HEK293 (cell line): ENCODE results near the gene BTBD19.
A peak's percentile ranks its signal among the peaks of the same experiment; 100 is the strongest.

ENCODE experiments used
- CTCF ChIP-seq: fragments of 450-650 bp; formaldehyde crosslinking; IDR thresholded peaks from 2 replicates; pipeline ENCODE4 v1.5.1; 2016; ENCODE audit warnings: missing biosample characterization, missing genetic modification characterization
- GLIS2 ChIP-seq: fragments of 450-650 bp; formaldehyde crosslinking; IDR thresholded peaks from 2 replicates; pipeline ENCODE4 v1.5.1; 2016; ENCODE audit warnings: missing biosample characterization, missing genetic modification characterization
- IKZF3 ChIP-seq: fragments of 450-650 bp; IDR thresholded peaks from 2 replicates; pipeline ENCODE4 v1.5.0; 2018; ENCODE audit warnings: missing biosample characterization, mild to moderate bottlenecking, missing genetic modification characterization, moderate library complexity
- KLF10 ChIP-seq: fragments of 450-650 bp; IDR thresholded peaks from 2 replicates; pipeline ENCODE4 v1.5.1; 2018; ENCODE audit warnings: missing biosample characterization, mild to moderate bottlenecking, missing genetic modification characterization
- PRDM10 ChIP-seq: fragments of 450-650 bp; formaldehyde crosslinking; IDR thresholded peaks from 2 replicates; pipeline ENCODE4 v1.5.1; 2016; ENCODE audit warnings: missing biosample characterization, missing genetic modification characterization
- SP7 ChIP-seq: fragments of 450-650 bp; formaldehyde crosslinking; IDR thresholded peaks from 2 replicates; pipeline ENCODE4 v1.5.1; 2016; ENCODE audit warnings: missing biosample characterization, missing genetic modification characterization
- ZBTB26 ChIP-seq: fragments of 450-650 bp; formaldehyde crosslinking; optimal IDR thresholded peaks from 2 replicates; pipeline ENCODE3; 2016; ENCODE audit warnings: missing biosample characterization, mild to moderate bottlenecking, missing genetic modification characterization
- ZEB2 ChIP-seq: fragments of 450-650 bp; formaldehyde crosslinking; IDR thresholded peaks from 2 replicates; pipeline ENCODE4 v1.5.1; 2016; ENCODE audit warnings: missing biosample characterization, missing genetic modification characterization
- ZNF133 ChIP-seq: fragments of 450-650 bp; formaldehyde crosslinking; IDR thresholded peaks from 2 replicates; pipeline ENCODE4 v1.5.1; 2016; ENCODE audit warnings: missing biosample characterization, missing genetic modification characterization
- ZNF175 ChIP-seq: fragments of 450-650 bp; formaldehyde crosslinking; IDR thresholded peaks from 2 replicates; pipeline ENCODE4 v1.5.1; 2016; ENCODE audit warnings: missing biosample characterization, missing genetic modification characterization
- ZNF239 ChIP-seq: fragments of 450-650 bp; formaldehyde crosslinking; IDR thresholded peaks from 2 replicates; pipeline ENCODE4 v1.5.1; 2016; ENCODE audit warnings: missing biosample characterization, missing genetic modification characterization
- ZNF335 ChIP-seq: fragments of 450-650 bp; formaldehyde crosslinking; conservative IDR thresholded peaks from 2 replicates; pipeline ENCODE4 v1.5.1; 2016; ENCODE audit warnings: missing biosample characterization, missing genetic modification characterization
- ZNF362 ChIP-seq: fragments of 450-650 bp; formaldehyde crosslinking; IDR thresholded peaks from 2 replicates; pipeline ENCODE4 v1.5.1; 2016; ENCODE audit warnings: missing biosample characterization, missing genetic modification characterization
- ZNF398 ChIP-seq: fragments of 450-650 bp; formaldehyde crosslinking; IDR thresholded peaks from 2 replicates; pipeline ENCODE4 v1.5.1; 2017; ENCODE audit warnings: missing biosample characterization, missing genetic modification characterization
- ZNF473 ChIP-seq: fragments of 450-650 bp; formaldehyde crosslinking; IDR thresholded peaks from 2 replicates; pipeline ENCODE4 v1.5.1; 2017; ENCODE audit warnings: missing biosample characterization, missing genetic modification characterization
- ZNF48 ChIP-seq: fragments of 450-650 bp; formaldehyde crosslinking; IDR thresholded peaks from 2 replicates; pipeline ENCODE4 v1.5.1; 2016; ENCODE audit warnings: missing biosample characterization, missing genetic modification characterization
- ZNF501 ChIP-seq: fragments of 450-650 bp; formaldehyde crosslinking; IDR thresholded peaks from 2 replicates; pipeline ENCODE4 v1.5.1; 2016; ENCODE audit warnings: missing biosample characterization, missing genetic modification characterization
- ZNF518A ChIP-seq: fragments of 450-650 bp; formaldehyde crosslinking; conservative IDR thresholded peaks from 2 replicates; pipeline ENCODE4 v1.5.1; 2016; ENCODE audit warnings: low read depth, missing biosample characterization, missing genetic modification characterization
- ZNF830 ChIP-seq: fragments of 450-650 bp; IDR thresholded peaks from 2 replicates; pipeline ENCODE4 v1.5.0; 2018; ENCODE audit warnings: missing biosample characterization, missing genetic modification characterization, low read depth, mild to moderate bottlenecking, moderate library complexity
- ZNF837 ChIP-seq: fragments of 450-650 bp; formaldehyde crosslinking; IDR thresholded peaks from 2 replicates; pipeline ENCODE4 v1.5.1; 2016; ENCODE audit warnings: missing biosample characterization, missing genetic modification characterization
- ZNF843 ChIP-seq: fragments of 450-650 bp; formaldehyde crosslinking; IDR thresholded peaks from 2 replicates; pipeline ENCODE4 v1.5.1; 2016; ENCODE audit warnings: missing biosample characterization, missing genetic modification characterization
- ZSCAN4 ChIP-seq: fragments of 450-650 bp; formaldehyde crosslinking; IDR thresholded peaks from 2 replicates; pipeline ENCODE4 v1.5.1; 2017; ENCODE audit warnings: missing biosample characterization, missing genetic modification characterization
- ZXDB ChIP-seq: fragments of 450-650 bp; formaldehyde crosslinking; IDR thresholded peaks from 2 replicates; pipeline ENCODE4 v1.5.1; 2016; ENCODE audit warnings: missing biosample characterization, missing genetic modification characterization

The BTBD19 gene

GRCh38 chr1:44786138-44786840, 22.0 kb upstream of the BTBD19 start (continued):
- TF ChIP-seq PRDM10 (tag by site-specific recombination) (peak; percentile 89), ZNF501 (peak; percentile 97), ZEB2 (tag by site-specific recombination) (peak; percentile 97), IKZF3 (peak; percentile 97), ZNF518A (tag by site-specific recombination) (no peak), ZBTB26 (tag by site-specific recombination) (peak; percentile 97), ZNF837 (tag by site-specific recombination) (no peak), ZNF48 (no peak), ZNF239 (tag by site-specific recombination) (no peak), ZNF473 (tag by site-specific recombination) (no peak), SP7 (tag by site-specific recombination) (peak; percentile 78), GLIS2 (peak; percentile 96), ZNF133 (no peak), ZNF830 (tag by site-specific recombination) (no peak), ZXDB (tag by site-specific recombination) (peak; percentile 92), KLF10 (peak; percentile 31; the same call in 1 of the 2 replicates), ZNF362 (tag by site-specific recombination) (no peak), ZNF398 (peak; percentile 54; the same call in 1 of the 2 replicates), ZNF175 (tag by site-specific recombination) (no peak), CTCF (peak; percentile 99), ZSCAN4 (tag by site-specific recombination) (0 out of 2 replicates have a peak, but pooled peaks have one; percentile 10), ZNF843 (peak; percentile 66), ZNF335 (tag by site-specific recombination) (peak; percentile 76; the same call in 1 of the 2 replicates)
